C4-2B (cell line): ENCODE results near the gene ADIPOR2.

Source experiments
- ZFX ChIP-seq: fragments of 450-650 bp; IDR thresholded peaks from 2 replicates; pipeline ENCODE4 v1.6.1; 2017
- TF ChIP-seq, protein P1 (sequence below): fragments of 450-650 bp; conservative IDR thresholded peaks from 2 replicates; pipeline ENCODE4 v1.5.1; 2017; ENCODE audit warnings: mild to moderate bottlenecking

DNA sequence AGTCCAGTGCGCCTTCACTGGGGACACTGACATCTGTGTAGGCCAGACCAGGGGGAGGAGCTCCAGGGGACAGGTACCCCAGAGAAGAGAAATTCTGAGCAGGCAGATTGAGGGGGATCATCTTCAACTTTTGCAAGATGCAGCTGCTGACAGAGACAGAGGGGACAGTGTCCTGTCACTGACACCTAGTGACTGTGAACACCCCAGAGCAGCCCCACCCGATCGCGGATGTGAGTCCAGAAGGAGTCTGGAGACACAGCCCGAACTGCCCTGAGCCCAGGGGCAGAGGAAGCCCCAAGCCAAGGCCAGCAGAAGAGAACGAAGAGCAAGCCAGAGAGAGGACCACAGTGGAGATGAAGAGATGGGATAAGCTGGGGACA lies 107.8 kb downstream of the ADIPOR2 start:
- TF ChIP-seq ZFX = no peak
- TF ChIP-seq, protein P1, sequence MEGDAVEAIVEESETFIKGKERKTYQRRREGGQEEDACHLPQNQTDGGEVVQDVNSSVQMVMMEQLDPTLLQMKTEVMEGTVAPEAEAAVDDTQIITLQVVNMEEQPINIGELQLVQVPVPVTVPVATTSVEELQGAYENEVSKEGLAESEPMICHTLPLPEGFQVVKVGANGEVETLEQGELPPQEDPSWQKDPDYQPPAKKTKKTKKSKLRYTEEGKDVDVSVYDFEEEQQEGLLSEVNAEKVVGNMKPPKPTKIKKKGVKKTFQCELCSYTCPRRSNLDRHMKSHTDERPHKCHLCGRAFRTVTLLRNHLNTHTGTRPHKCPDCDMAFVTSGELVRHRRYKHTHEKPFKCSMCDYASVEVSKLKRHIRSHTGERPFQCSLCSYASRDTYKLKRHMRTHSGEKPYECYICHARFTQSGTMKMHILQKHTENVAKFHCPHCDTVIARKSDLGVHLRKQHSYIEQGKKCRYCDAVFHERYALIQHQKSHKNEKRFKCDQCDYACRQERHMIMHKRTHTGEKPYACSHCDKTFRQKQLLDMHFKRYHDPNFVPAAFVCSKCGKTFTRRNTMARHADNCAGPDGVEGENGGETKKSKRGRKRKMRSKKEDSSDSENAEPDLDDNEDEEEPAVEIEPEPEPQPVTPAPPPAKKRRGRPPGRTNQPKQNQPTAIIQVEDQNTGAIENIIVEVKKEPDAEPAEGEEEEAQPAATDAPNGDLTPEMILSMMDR = no peak
